ENCODE results near the gene WDR7.

WDR7 gene

GRCh38 chr18:56835331-56835730, 184.2 kb downstream of the WDR7 start:
- Histone ChIP-seq H3K4me3 (IDR thresholded peaks at IDR 0.05; ENCODE audit: insufficient read depth, low read depth, low read length) (no peak overlapping the region), H2AFZ (ENCODE audit: low read depth) (no peak overlapping the region), H3K4me1 (ENCODE audit: low read depth, poor library complexity, severe bottlenecking) (no peaks in the 10 kb centered on the region), H3K79me2 (ENCODE audit: insufficient read depth, low read depth) (no peaks in the 10 kb centered on the region), H3K27me3 (ENCODE audit: insufficient read depth, low read depth) (no peaks in the 10 kb centered on the region), H3K36me3 (ENCODE audit: insufficient read depth) (no peaks in the 10 kb centered on the region), H3K9ac (no peak overlapping the region), H3K4me2 (no peak overlapping the region), H3K27ac (no peak overlapping the region), H4K20me1 (ENCODE audit: insufficient read depth) (no peaks in the 10 kb centered on the region)
- no peak for TF ChIP-seq CTCF (conservative IDR thresholded peaks at IDR 0.05; ENCODE audit: low read depth, low read length)

- H4K20me1 ChIP-seq (ENCODE audit: insufficient read depth) = no peaks in the 10 kb centered on the region
- no peaks in the 10 kb centered on the region for H3K27me3 ChIP-seq (ENCODE audit: insufficient read depth, low read depth)
- no peaks in the 10 kb centered on the region for H3K36me3 ChIP-seq (ENCODE audit: insufficient read depth)
- no peaks in the 10 kb centered on the region for H3K79me2 ChIP-seq (ENCODE audit: insufficient read depth, low read depth)
- H3K4me1 ChIP-seq (ENCODE audit: low read depth, poor library complexity, severe bottlenecking) = no peaks in the 10 kb centered on the region
- no peak overlapping the region for H3K4me2 ChIP-seq
- no peak overlapping the region for H3K27ac ChIP-seq
- H2AFZ ChIP-seq (ENCODE audit: low read depth) = no peak overlapping the region
- no peak for TF ChIP-seq CTCF (conservative IDR thresholded peaks at IDR 0.05; ENCODE audit: low read depth, low read length)
- H3K4me3 ChIP-seq (IDR thresholded peaks at IDR 0.05; ENCODE audit: insufficient read depth, low read depth, low read length) = no peak overlapping the region
- no peak overlapping the region for H3K9ac ChIP-seq
These were observed 185.0 kb downstream of the WDR7 start for GRCh38 chr18:56836173-56836572.

- Histone ChIP-seq H3K4me1 (ENCODE audit: low read depth, poor library complexity, severe bottlenecking) (no peaks in the 10 kb centered on the region), H3K79me2 (ENCODE audit: insufficient read depth, low read depth) (no peaks in the 10 kb centered on the region), H3K36me3 (ENCODE audit: insufficient read depth) (no peaks in the 10 kb centered on the region), H3K27me3 (ENCODE audit: insufficient read depth, low read depth) (no peaks in the 10 kb centered on the region), H3K9ac (no peak overlapping the region), H2AFZ (ENCODE audit: low read depth) (no peak overlapping the region), H3K27ac (no peak overlapping the region), H3K4me2 (no peak overlapping the region), H3K4me3 (IDR thresholded peaks at IDR 0.05; ENCODE audit: insufficient read depth, low read depth, low read length) (no peak overlapping the region), H4K20me1 (ENCODE audit: insufficient read depth) (no peaks in the 10 kb centered on the region)
- TF ChIP-seq CTCF (conservative IDR thresholded peaks at IDR 0.05; ENCODE audit: low read depth, low read length) = no peak
These were observed 190.7 kb downstream of the WDR7 start for GRCh38 chr18:56841836-56842235.

- Histone ChIP-seq H4K20me1 (ENCODE audit: insufficient read depth) (no peaks in the 10 kb centered on the region), H3K27ac (no peak overlapping the region), H3K79me2 (ENCODE audit: insufficient read depth, low read depth) (no peaks in the 10 kb centered on the region), H3K27me3 (ENCODE audit: insufficient read depth, low read depth) (no peaks in the 10 kb centered on the region), H3K4me3 (IDR thresholded peaks at IDR 0.05; ENCODE audit: insufficient read depth, low read depth, low read length) (no peak overlapping the region), H2AFZ (ENCODE audit: low read depth) (no peak overlapping the region), H3K36me3 (ENCODE audit: insufficient read depth) (no peaks in the 10 kb centered on the region), H3K4me2 (no peak overlapping the region), H3K4me1 (ENCODE audit: low read depth, poor library complexity, severe bottlenecking) (no peaks in the 10 kb centered on the region), H3K9ac (no peak overlapping the region)
- TF ChIP-seq CTCF (conservative IDR thresholded peaks at IDR 0.05; ENCODE audit: low read depth, low read length) = no peak
These were observed 192.1 kb downstream of the WDR7 start for GRCh38 chr18:56843241-56843640.

- Histone ChIP-seq H3K27me3 (ENCODE audit: insufficient read depth, low read depth) (no peaks in the 10 kb centered on the region), H3K36me3 (ENCODE audit: insufficient read depth) (no peaks in the 10 kb centered on the region), H3K27ac (no peak overlapping the region), H3K4me2 (no peak overlapping the region), H2AFZ (ENCODE audit: low read depth) (no peak overlapping the region), H3K4me1 (ENCODE audit: low read depth, poor library complexity, severe bottlenecking) (no peaks in the 10 kb centered on the region), H3K4me3 (IDR thresholded peaks at IDR 0.05; ENCODE audit: insufficient read depth, low read depth, low read length) (no peak overlapping the region), H3K79me2 (ENCODE audit: insufficient read depth, low read depth) (no peaks in the 10 kb centered on the region), H4K20me1 (ENCODE audit: insufficient read depth) (no peaks in the 10 kb centered on the region), H3K9ac (no peak overlapping the region)
- no peak for TF ChIP-seq CTCF (conservative IDR thresholded peaks at IDR 0.05; ENCODE audit: low read depth, low read length)
These were observed 193.4 kb downstream of the WDR7 start for GRCh38 chr18:56844556-56844955.
